Spleen (tissue), 11 donors: ENCODE results near the gene TBC1D32. TPM values are rescaled to one million over a fixed set of nuclear protein-coding genes. Genes with fewer than 3 reads are reported as not detected.

Source experiments
- DNase-seq: peaks from one replicate; pipeline ENCODE4 v3.0.0-alpha.2; 2020
- H3K27ac ChIP-seq, 8 donors: fragments of 200-600 bp; sonication (generic) in 7 of 8; 1 replicate in 4 of 8; 2 replicates in 4 of 8; pipeline versions ENCODE4 v1.5.0 to v1.8.0; 2016 to 2021; ENCODE audit warnings: inconsistent platforms in 4 of 8, mild to moderate bottlenecking in 4 of 8, moderate library complexity in 1 of 8
- H3K27me3 ChIP-seq, 7 donors: fragments of 200-600 bp; sonication (generic) in 6 of 7; replicated peaks in 1 of 7; 1 replicate in 4 of 7; 2 replicates in 3 of 7; pipeline versions ENCODE4 v1.5.0 to v1.8.0; 2016 to 2021; ENCODE audit warnings: inconsistent platforms in 3 of 7, mild to moderate bottlenecking in 1 of 7
- H3K36me3 ChIP-seq, 6 donors: fragments of 200-600 bp; sonication (generic) in 5 of 6; 1 replicate in 4 of 6; 2 replicates in 2 of 6; pipeline versions ENCODE4 v1.5.0 to v1.8.0; 2016 to 2021; ENCODE audit warnings: inconsistent platforms in 2 of 6
- H3K4me1 ChIP-seq, 6 donors: fragments of 200-600 bp; sonication (generic) in 5 of 6; 1 replicate in 3 of 6; 2 replicates in 3 of 6; pipeline versions ENCODE4 v1.5.0 to v1.8.0; 2016 to 2021; ENCODE audit warnings: inconsistent platforms in 3 of 6
- H3K4me3 ChIP-seq, 8 donors: fragments of 200-600 bp; sonication (generic) in 7 of 8; 1 replicate in 4 of 8; 2 replicates in 4 of 8; pipeline versions ENCODE4 v1.5.0 to v1.8.0; 2016 to 2021; ENCODE audit warnings: inconsistent platforms in 4 of 8, mild to moderate bottlenecking in 4 of 8, moderate library complexity in 2 of 8
- H3K9me3 ChIP-seq, 8 donors: fragments of 200-600 bp; sonication (generic) in 7 of 8; 1 replicate in 4 of 8; 2 replicates in 4 of 8; pipeline versions ENCODE4 v1.5.0 to v1.8.0; 2016 to 2021; ENCODE audit warnings: inconsistent platforms in 4 of 8
- POLR2A ChIP-seq, 3 donors: fragments of 450-650 bp; IDR thresholded peaks; one replicate each; pipeline ENCODE4 v1.5.1; 2017; ENCODE audit warnings: antibody characterized with exemption in 3 of 3, mild to moderate bottlenecking in 1 of 3
- POLR2AphosphoS5 ChIP-seq, 3 donors: sonication (generic); formaldehyde crosslinking; IDR thresholded peaks; one replicate each; pipeline ENCODE4 v1.5.1; 2017; ENCODE audit warnings: antibody characterized with exemption in 3 of 3
- WGBS, 5 donors: extraction: QIAGEN DNeasy Blood & Tissue Kit in 3 of 5; methylation state at CpG; one replicate each; pipeline versions ENCODE4 v1.1.5 to v1.1.7; 2013 to 2018; 5-methylcytosine and 5-hydroxymethylcytosine counted together
- intact Hi-C: fragments of 100-400 bp; cut with DNase I; formaldehyde crosslinking; loops from one replicate; pipeline ENCODE4 v1.15.0; 2023; ENCODE audit warnings: low total_unique reads
- polyA plus RNA-seq, 3 donors: library from polyadenylated mRNA; stranded (reverse); fragments of 200-250 nt; gene quantifications; one replicate each; pipeline ENCODE4 v1.2.1, GENCODE V29; 2013
- total RNA-seq, 7 donors: library from RNA; depleted of rRNA in 3 of 7; stranded (reverse); fragments of >200 nt in 3 of 7; fragmentation: NEBNext Ultra II Directional in 4 of 7; extraction: Animal tissue kit (Norgen Biotek cat#: 25700) in 4 of 7; gene quantifications; one replicate each; pipeline versions ENCODE4 v1.1.0 to v1.2.1, GENCODE V29; 2016 to 2021
- TF ChIP-seq, protein P1 (sequence below), 11 experiments: fragments of 200-600 bp in 7 of 11; fragments of 450-650 bp in 4 of 11; sonication (generic) in 4 of 11; IDR thresholded peaks in 8 of 11; conservative IDR thresholded peaks in 3 of 11; 1 replicate in 7 of 11; 2 replicates in 4 of 11; pipeline versions ENCODE4 v1.4.0 to v1.8.0; 2016 to 2021; ENCODE audit warnings: antibody characterized with exemption in 11 of 11, inconsistent platforms in 4 of 11, mild to moderate bottlenecking in 1 of 11
- donor health status: healthy with polysubstance abuse.
- donor health status: DM: no; HTN: no; CAD: no; lungs with moderate emphysema.
- donor health status: DM: no; HTN: no; CAD: no.
- donor health status: Bipolar disorder and iron deficiency.
- donor health status: healthy.
- donor health status: DM: no; HTN: no; CAD: no.
- donor health status: DM: yes; HTN: yes; CAD: no.

The TBC1D32 gene
- total and polyA plus RNA-seq, 10 donors, result 1.5 to 18.8 (median 12.6) TPM

DNA sequence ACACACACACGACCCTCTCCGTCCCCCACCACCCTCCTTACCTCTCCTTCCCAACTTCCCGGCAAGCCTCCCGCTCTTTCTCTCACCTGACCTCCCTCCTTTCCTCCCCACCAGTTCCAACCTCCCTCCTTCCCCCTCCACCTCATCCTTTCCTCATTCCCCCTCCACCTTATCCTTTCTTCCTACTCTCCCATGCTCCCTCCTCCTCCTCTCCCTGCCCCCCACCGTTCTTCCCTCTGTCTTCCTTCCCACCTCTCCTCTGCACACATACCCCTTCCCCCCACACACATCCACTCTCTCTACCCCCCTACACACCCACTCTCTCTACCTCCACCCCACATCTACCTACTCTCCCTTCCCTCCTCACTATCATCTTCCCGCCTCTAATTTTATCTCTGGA is 144.2 kb downstream of the TBC1D32 start:
- Histone ChIP-seq H3K4me3 (no peak overlapping the region), H3K4me1 (no peaks in the 10 kb centered on the region), H3K36me3 (peaks cover 0 to 12% (median 0%) of the 10 kb centered on the region in 6 donors), H3K9me3 (no peaks in the 10 kb centered on the region), H3K27me3 (no peaks in the 10 kb centered on the region), H3K27ac (no peak overlapping the region)
- TF ChIP-seq POLR2A (IDR thresholded peaks at IDR 0.05) (no peak), POLR2AphosphoS5 (IDR thresholded peaks at IDR 0.05) (no peak)
- TF ChIP-seq, protein P1, sequence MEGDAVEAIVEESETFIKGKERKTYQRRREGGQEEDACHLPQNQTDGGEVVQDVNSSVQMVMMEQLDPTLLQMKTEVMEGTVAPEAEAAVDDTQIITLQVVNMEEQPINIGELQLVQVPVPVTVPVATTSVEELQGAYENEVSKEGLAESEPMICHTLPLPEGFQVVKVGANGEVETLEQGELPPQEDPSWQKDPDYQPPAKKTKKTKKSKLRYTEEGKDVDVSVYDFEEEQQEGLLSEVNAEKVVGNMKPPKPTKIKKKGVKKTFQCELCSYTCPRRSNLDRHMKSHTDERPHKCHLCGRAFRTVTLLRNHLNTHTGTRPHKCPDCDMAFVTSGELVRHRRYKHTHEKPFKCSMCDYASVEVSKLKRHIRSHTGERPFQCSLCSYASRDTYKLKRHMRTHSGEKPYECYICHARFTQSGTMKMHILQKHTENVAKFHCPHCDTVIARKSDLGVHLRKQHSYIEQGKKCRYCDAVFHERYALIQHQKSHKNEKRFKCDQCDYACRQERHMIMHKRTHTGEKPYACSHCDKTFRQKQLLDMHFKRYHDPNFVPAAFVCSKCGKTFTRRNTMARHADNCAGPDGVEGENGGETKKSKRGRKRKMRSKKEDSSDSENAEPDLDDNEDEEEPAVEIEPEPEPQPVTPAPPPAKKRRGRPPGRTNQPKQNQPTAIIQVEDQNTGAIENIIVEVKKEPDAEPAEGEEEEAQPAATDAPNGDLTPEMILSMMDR (IDR thresholded peaks at IDR 0.05 in 8 of 11, conservative IDR thresholded peaks at IDR 0.05 in 3 of 11), result no peak
- intact Hi-C loops, result no loop called here
- 73 to 91% (median 80%) methylated on average over 6 of the region's 6 CpGs for WGBS, 5 donors
- no peak for DNase-seq

DNA sequence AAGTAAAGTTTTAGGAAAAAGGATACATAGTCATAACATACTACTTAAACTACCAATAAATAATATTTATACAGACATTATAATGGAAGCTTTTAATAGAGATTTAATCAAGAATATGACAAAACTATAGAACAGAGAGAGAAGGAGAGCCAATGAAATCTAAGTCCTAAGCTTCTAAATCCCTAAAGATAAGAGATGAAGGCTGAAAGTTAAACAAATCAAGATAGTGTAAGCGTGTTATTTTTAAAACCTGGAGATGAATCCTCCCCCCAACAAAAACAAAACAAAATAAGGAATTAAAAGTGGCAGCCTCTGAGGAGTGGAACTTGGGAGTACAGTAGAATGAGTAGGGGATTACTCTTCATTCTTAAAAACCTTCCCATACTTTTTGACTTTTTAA is 145.9 kb downstream of the TBC1D32 start:
- peaks cover 0 to 4% (median 0%) of the 10 kb centered on the region in 6 donors for H3K36me3 ChIP-seq
- no peaks in the 10 kb centered on the region for H3K9me3 ChIP-seq
- WGBS, 5 donors, result 77 to 91% (median 81%) methylated on average over 1 of the region's 1 CpG
- no peak for DNase-seq
- no peak overlapping the region for H3K27ac ChIP-seq
- intact Hi-C loops, result no loop called here
- TF ChIP-seq POLR2A (IDR thresholded peaks at IDR 0.05), result no peak
- TF ChIP-seq POLR2AphosphoS5 (IDR thresholded peaks at IDR 0.05), result no peak
- TF ChIP-seq, protein P1 (IDR thresholded peaks at IDR 0.05 in 8 of 11, conservative IDR thresholded peaks at IDR 0.05 in 3 of 11), result no peak
- no peaks in the 10 kb centered on the region for H3K27me3 ChIP-seq
- no peaks in the 10 kb centered on the region for H3K4me1 ChIP-seq
- H3K4me3 ChIP-seq, result no peak overlapping the region

DNA sequence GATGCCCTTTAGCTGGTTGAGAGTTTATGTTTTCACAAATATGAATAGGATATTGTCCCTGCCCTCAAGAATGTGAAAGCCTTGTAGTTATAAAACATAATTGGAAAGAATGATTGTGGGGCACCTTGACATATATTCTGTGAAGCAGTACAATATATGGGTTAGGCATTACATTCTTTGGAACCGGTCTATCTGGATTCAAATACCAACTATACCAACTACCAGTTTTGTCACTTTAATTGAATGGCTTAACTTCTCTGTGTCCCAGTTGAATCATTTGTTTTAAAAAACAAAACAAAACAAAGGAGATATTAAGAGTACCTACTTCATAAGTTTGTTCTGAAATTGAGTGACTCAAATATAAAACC is 146.5 kb downstream of the TBC1D32 start:
- intact Hi-C loops, result no loop called here
- Histone ChIP-seq H3K36me3 (peaks cover 0 to 4% (median 0%) of the 10 kb centered on the region in 6 donors), H3K4me1 (no peaks in the 10 kb centered on the region), H3K27me3 (no peaks in the 10 kb centered on the region), H3K27ac (no peak overlapping the region), H3K4me3 (no peak overlapping the region), H3K9me3 (no peaks in the 10 kb centered on the region)
- no peak for DNase-seq
- TF ChIP-seq POLR2AphosphoS5 (IDR thresholded peaks at IDR 0.05), result no peak
- TF ChIP-seq, protein P1 (IDR thresholded peaks at IDR 0.05 in 8 of 11, conservative IDR thresholded peaks at IDR 0.05 in 3 of 11), result no peak
- TF ChIP-seq POLR2A (IDR thresholded peaks at IDR 0.05), result no peak
- 90 to 100% (median 97%) methylated on average over 1 of the region's 1 CpG for WGBS, 5 donors

DNA sequence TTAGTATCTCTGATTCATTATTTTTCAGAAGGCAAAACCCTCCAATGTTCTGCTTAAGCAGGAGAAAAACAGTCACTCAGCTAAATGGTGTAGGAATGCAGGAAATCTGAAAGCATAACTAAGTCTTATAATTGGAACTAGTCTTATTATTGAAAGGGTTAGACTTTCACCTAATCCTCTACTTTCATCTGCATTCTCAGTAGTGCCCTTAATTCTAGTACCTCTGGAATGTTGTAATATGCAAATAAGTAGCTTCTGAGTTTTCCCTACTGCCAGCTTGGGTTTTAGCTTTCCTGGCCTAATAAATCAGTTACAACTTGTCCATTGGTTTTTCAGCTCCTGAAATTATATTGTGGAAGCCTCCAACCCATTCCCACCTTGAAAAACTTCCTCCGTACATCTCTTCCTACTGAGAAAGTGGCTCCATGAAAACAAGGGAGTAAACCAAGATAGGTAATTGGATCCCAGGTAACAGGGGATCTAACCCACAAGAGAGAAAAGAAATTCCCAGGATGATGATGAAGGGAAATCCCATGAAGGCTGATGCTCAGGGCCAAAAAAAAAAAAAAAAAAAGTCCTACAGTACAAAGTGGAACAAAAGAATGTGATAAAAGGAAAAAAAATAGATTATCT is 147.0 kb downstream of the TBC1D32 start:
- Histone ChIP-seq H3K27me3 (no peaks in the 10 kb centered on the region), H3K4me1 (no peaks in the 10 kb centered on the region), H3K36me3 (peaks cover 0 to 3% (median 0%) of the 10 kb centered on the region in 6 donors), H3K27ac (no peak overlapping the region), H3K4me3 (no peak overlapping the region), H3K9me3 (no peaks in the 10 kb centered on the region)
- WGBS, 5 donors, result 84 to 100% (median 97%) methylated on average over 1 of the region's 1 CpG
- intact Hi-C loops, result no loop called here
- DNase-seq, result no peak
- no peak for TF ChIP-seq POLR2AphosphoS5 (IDR thresholded peaks at IDR 0.05)
- TF ChIP-seq, protein P1 (IDR thresholded peaks at IDR 0.05 in 8 of 11, conservative IDR thresholded peaks at IDR 0.05 in 3 of 11), result no peak
- no peak for TF ChIP-seq POLR2A (IDR thresholded peaks at IDR 0.05)
